ENCODE results near the gene MAGEF1. TPM values are rescaled to one million over a fixed set of nuclear protein-coding genes. Genes with fewer than 3 reads are reported as not detected.

MAGEF1 gene
- total and polyA plus RNA-seq, 2 donors from 2014 or later: 37.9 to 50.0 TPM

GRCh38 chr3:184739594-184740505 lies 28.0 kb upstream of the MAGEF1 start:
- H3K27me3 ChIP-seq (ENCODE audit: control insufficient read depth, insufficient read depth, low read length): no peaks in the 10 kb centered on the region
- peaks cover 0 to 2% (median 0%) of the 10 kb centered on the region in 3 donors for H3K4me1 ChIP-seq (ENCODE audit: control insufficient read depth in 2 of 3, insufficient read depth in 2 of 3, low read depth in 1 of 3, low read length in 3 of 3)
- H3K4me3 ChIP-seq (ENCODE audit: low read length in 3 of 3): no peak overlapping the region
- no peak for FAIRE-seq
- H3K9ac ChIP-seq (ENCODE audit: low read length in 3 of 3): no peak overlapping the region
- H3K9me3 ChIP-seq (ENCODE audit: control insufficient read depth in 2 of 3, insufficient read depth in 1 of 3, low read length in 3 of 3): no peaks in the 10 kb centered on the region
- no peak for DNase-seq
- no peaks in the 10 kb centered on the region for H3K36me3 ChIP-seq (ENCODE audit: control insufficient read depth in 2 of 3, insufficient read depth in 3 of 3, low read length in 3 of 3)
- no peak overlapping the region for H3K27ac ChIP-seq (ENCODE audit: low read depth in 2 of 2, low read length in 2 of 2)
- TF ChIP-seq CTCF (IDR thresholded peaks at IDR 0.05; ENCODE audit: borderline replicate concordance, extremely low read depth, insufficient read depth): no peak
- intact Hi-C loops (cut with DNase I): no loop called here

GRCh38 chr3:184738982-184739381 lies 27.1 kb upstream of the MAGEF1 start:
- intact Hi-C loops (cut with DNase I): no loop called here
- Histone ChIP-seq H3K4me1 (ENCODE audit: control insufficient read depth in 2 of 3, insufficient read depth in 2 of 3, low read depth in 1 of 3, low read length in 3 of 3) (peaks cover 0 to 2% (median 0%) of the 10 kb centered on the region in 3 donors), H3K9me3 (ENCODE audit: control insufficient read depth in 2 of 3, insufficient read depth in 1 of 3, low read length in 3 of 3) (no peaks in the 10 kb centered on the region), H3K27me3 (ENCODE audit: control insufficient read depth, insufficient read depth, low read length) (no peaks in the 10 kb centered on the region), H3K36me3 (ENCODE audit: control insufficient read depth in 2 of 3, insufficient read depth in 3 of 3, low read length in 3 of 3) (no peaks in the 10 kb centered on the region), H3K27ac (ENCODE audit: low read depth in 2 of 2, low read length in 2 of 2) (no peak overlapping the region), H3K4me3 (ENCODE audit: low read length in 3 of 3) (no peak overlapping the region), H3K9ac (ENCODE audit: low read length in 3 of 3) (no peak overlapping the region)
- no peak for TF ChIP-seq CTCF (IDR thresholded peaks at IDR 0.05; ENCODE audit: borderline replicate concordance, extremely low read depth, insufficient read depth)
- no peak for FAIRE-seq
- peak in 3 of 5 donors; percentile 8 to 19 (median 10) for DNase-seq

GRCh38 chr3:184738506-184738890 lies 26.6 kb upstream of the MAGEF1 start:
- H3K9ac ChIP-seq (ENCODE audit: low read length in 3 of 3): no peak overlapping the region
- no peak overlapping the region for H3K27ac ChIP-seq (ENCODE audit: low read depth in 2 of 2, low read length in 2 of 2)
- FAIRE-seq (no peak), DNase-seq (peak in 2 of 5 donors; percentile 8 to 31)
- peaks cover 0 to 2% (median 0%) of the 10 kb centered on the region in 3 donors for H3K4me1 ChIP-seq (ENCODE audit: control insufficient read depth in 2 of 3, insufficient read depth in 2 of 3, low read depth in 1 of 3, low read length in 3 of 3)
- no peaks in the 10 kb centered on the region for H3K9me3 ChIP-seq (ENCODE audit: control insufficient read depth in 2 of 3, insufficient read depth in 1 of 3, low read length in 3 of 3)
- intact Hi-C loops (cut with DNase I): no loop called here
- H3K36me3 ChIP-seq (ENCODE audit: control insufficient read depth in 2 of 3, insufficient read depth in 3 of 3, low read length in 3 of 3): no peaks in the 10 kb centered on the region
- TF ChIP-seq CTCF (IDR thresholded peaks at IDR 0.05; ENCODE audit: borderline replicate concordance, extremely low read depth, insufficient read depth): no peak
- H3K27me3 ChIP-seq (ENCODE audit: control insufficient read depth, insufficient read depth, low read length): no peaks in the 10 kb centered on the region
- H3K4me3 ChIP-seq (ENCODE audit: low read length in 3 of 3): no peak overlapping the region
